KBM-7 (cell line): ENCODE measurements around the gene MARCO.
A peak's percentile ranks its signal among the peaks of the same experiment; 100 is the strongest.

Source experiments
- DNase-seq: peaks from one replicate; pipeline ENCODE4 v3.0.0-alpha.2; 2015
- in situ Hi-C: fragments of 300-500 bp; cut with MboI; formaldehyde crosslinking; loops from 2 replicates; pipeline ENCODE4 v1.14.3; 2020; ENCODE audit warnings: low sequenced_read_pairs, low pct_unique_long_range_greater_than_20kb, mixed read lengths

Gene MARCO

DNA sequence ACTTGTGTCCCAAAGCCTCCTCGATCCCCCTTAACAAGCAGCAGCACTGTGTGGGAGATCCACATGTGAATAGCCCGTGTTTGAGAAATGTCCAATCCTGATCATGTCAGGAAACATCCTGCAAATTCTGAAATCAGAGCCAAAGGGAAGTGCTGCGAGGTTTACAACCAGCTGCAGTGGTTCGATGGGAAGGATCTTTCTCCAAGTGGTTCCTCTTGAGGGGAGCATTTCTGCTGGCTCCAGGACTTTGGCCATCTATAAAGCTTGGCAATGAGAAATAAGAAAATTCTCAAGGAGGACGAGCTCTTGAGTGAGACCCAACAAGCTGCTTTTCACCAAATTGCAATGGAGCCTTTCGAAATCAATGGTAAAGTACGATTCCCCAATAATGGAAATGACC lies at the start of gene MARCO:
Gene MARCO, plus strand, starts transcription at position 164 of the 400 bp plus-strand sequence. Its CDS starts 107 bp downstream, at position 271.
- in situ Hi-C loops: no loop called here
- no peak for DNase-seq

DNA sequence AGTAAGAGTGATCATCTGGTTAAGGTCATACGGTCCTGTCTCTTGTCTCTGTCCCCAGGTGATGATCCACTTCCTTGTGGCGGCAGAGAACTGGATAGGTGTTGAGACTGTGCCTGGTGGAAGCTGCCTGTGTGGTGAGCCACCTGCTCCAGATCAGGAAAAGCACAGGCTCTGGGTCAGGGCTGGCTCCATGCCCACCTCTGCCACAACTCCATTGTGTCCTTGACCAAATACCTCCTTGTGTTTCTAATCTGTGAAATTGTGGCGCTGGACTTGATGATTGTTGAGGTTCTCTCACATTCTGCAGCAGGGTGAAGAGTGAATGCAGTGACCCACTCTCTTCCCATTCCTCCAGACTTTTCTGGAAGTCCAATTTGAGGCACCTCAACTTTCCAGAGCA lies 48.9 kb upstream of the MARCO start:
- DNase-seq: no peak
- in situ Hi-C loops: loop anchor here (25.0 kb wide), 1 partner anchor 569 kb away; no protein-coding TSS in a partner anchor

- DNase-seq: peak; percentile 86
- in situ Hi-C loops: no loop called here
Observed at GRCh38 chr2:118902266-118903028, 39.5 kb upstream of the MARCO start.

DNA sequence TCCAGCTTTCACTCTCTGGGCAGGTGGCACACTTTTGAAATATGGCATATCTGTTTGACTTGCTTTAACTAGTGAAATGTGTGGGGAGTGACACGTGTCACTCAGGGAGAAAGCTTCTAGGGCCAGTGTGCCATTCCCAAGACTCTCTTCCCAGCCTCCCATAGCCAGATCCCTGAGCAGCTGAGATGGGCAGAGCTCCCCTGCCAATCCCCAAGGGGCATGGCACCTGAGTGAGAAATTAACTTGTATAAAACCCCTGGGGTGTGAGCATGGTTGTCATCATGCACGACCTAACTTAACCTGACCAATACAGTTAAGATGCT lies 39.0 kb upstream of the MARCO start:
- in situ Hi-C loops: no loop called here
- no peak for DNase-seq

DNA sequence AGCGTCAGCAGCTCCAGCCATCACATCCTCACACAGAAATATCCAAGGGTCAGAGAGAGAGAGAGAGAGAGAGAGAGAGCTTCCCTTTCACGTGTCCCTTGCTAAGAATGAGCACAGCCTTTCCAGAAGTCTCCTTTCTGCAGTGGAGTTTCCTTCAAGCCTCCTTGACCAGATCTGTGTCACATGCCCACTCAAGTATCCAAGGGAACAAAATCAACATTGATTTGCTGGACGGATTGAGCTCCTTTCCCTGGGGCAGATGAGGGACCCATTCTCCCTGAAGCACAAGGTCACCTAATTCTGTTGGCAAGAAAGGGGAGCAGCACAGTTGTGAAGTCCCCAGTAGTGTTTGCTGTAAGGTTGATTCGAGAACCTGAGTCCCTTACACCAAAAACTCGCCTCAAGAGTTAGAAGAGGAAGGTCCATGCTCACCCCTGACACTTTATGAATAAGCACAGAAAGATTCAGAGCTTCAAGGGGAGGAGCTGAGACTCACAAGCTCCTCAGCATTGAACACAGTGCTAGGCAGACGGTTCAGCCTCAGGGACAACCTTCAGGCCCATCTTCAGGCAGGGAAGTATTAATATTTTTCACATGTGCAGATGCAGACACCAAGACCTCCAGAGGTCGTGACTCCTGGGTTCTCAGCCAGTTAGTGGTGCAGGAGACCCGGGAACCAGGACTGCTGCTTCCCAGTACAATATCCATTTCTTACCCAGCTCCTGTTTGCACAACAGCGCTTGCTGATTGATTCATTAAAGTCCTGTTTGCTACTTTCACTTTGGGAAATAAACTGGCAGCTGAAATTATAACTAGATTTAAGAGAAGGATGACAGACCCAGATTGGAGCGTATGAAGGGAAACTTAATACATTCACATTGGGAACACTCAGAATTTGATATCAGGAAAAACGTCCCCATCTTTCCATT lies 38.2 kb upstream of the MARCO start:
- in situ Hi-C loops: no loop called here

DNA sequence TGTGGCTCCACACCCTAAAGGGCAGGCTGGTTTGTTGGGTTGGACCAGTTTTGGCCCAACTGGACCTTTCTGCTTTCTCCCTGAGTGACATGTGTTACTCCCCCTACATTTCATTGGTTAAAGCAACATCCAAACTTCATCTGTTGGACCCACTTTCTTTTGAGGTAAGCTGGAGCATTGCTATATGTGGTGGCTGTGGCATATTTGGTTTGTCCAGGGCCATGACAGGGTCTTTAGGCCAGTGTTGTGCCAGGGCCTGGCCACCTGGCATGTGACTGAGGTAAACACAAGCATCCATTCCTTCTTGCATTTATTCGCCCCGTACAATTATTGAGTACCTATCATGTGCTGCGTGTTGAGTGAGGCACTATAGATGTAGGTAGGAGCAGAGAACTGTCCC lies 36.8 kb upstream of the MARCO start:
- DNase-seq: no peak
- in situ Hi-C loops: no loop called here

More for the DNA sequence above, 38.2 kb upstream of the MARCO start:
- DNase-seq: no peak

DNA sequence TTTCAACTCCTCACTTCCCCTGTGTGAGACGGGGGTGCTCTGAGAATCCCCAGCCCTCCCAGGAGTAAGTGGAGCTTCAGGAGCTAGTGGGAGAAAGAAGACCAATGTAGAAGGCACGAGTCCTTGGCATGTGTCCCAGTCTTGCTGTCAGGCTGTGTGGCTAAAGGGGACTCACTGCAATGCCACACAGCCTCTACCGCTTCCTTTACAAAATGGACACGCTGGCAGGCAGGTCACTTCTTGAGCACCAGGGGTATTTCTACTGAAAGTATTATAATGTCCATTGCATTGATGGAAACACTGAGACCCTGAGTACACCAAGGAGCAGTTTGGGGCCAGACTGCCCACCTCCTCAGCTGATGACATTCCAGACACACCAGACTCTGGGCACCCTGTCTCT lies 35.8 kb upstream of the MARCO start:
- DNase-seq: no peak
- in situ Hi-C loops: no loop called here

- in situ Hi-C loops: no loop called here
Observed at GRCh38 chr2:118907759-118908158, 34.2 kb upstream of the MARCO start.

GRCh38 chr2:118909191-118909590 lies 32.8 kb upstream of the MARCO start:
- no peak for DNase-seq
- in situ Hi-C loops: no loop called here

More at GRCh38 chr2:118907759-118908158, 34.2 kb upstream of the MARCO start:
- no peak for DNase-seq

GRCh38 chr2:118911166-118911856 lies 30.7 kb upstream of the MARCO start:
- no peak for DNase-seq
- in situ Hi-C loops: no loop called here

DNA sequence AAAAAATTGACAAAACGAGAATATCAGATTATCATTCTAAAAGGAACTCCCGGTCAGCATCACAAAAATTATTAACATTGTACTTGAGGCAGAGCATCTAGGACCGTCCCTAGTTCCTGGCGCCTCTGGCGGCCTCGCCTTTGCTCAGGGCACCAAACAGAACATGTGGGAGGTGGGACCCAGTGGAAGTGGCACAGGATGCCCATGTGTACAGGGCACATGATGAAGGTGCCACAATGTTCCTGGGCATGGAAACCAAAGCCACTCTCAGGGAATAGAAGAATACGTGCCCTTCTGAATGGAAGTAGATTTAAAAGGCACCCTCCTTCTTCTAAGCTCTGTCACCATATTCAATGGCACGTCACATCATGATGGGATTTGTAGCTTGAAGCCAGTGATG lies 30.1 kb upstream of the MARCO start:
- DNase-seq: no peak
- in situ Hi-C loops: no loop called here

GRCh38 chr2:118913131-118913802 lies 28.7 kb upstream of the MARCO start:
- DNase-seq: no peak
- in situ Hi-C loops: no loop called here

GRCh38 chr2:118913803-118914645 lies 28.0 kb upstream of the MARCO start:
- no peak for DNase-seq
- in situ Hi-C loops: no loop called here

- in situ Hi-C loops: no loop called here
- DNase-seq: no peak
Observed at GRCh38 chr2:118914721-118915453, 27.1 kb upstream of the MARCO start.

DNA sequence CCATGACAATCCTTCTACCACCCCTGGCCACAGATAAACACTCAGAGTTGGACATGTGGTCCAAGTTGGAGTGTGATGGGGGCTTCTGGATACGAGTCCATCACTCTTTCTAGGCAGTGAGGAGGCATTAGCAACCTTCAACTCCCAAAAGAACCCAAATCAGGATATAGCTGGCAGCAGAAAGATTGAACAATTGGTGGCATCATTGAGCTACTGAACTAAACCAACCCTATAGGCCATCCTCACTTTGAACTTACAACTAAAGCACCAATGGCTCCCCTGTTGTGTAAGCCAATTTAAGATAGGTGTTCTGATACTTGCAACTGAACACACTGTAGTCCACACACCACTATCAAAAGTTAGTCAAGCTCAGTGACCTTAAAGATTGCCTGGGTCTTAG lies 24.0 kb upstream of the MARCO start:
- no peak for DNase-seq

GRCh38 chr2:118921646-118922045 lies 20.3 kb upstream of the MARCO start:
- DNase-seq: peak; percentile 23
- in situ Hi-C loops: no loop called here

More for the DNA sequence above, 24.0 kb upstream of the MARCO start:
- in situ Hi-C loops: no loop called here

GRCh38 chr2:118922254-118922653 lies 19.7 kb upstream of the MARCO start:
- in situ Hi-C loops: no loop called here

GRCh38 chr2:118923371-118923770 lies 18.6 kb upstream of the MARCO start:
- DNase-seq: no peak
- in situ Hi-C loops: no loop called here

More at GRCh38 chr2:118922254-118922653, 19.7 kb upstream of the MARCO start:
- no peak for DNase-seq
